GM19238 (cell line): Measurements from ENCODE around the gene HTR1D.

Experiments used
- DNase-seq: peaks from one replicate; pipeline ENCODE4 v3.0.0; 2011; ENCODE audit warnings: low spot score; ENCODE audit not compliant: insufficient read length

The HTR1D gene

GRCh38 chr1:23187637-23188036 is 29.7 kb downstream of the HTR1D start:
- no peak for DNase-seq

- no peak for DNase-seq
Observed at GRCh38 chr1:23185381-23185780, 31.9 kb downstream of the HTR1D start.

DNA sequence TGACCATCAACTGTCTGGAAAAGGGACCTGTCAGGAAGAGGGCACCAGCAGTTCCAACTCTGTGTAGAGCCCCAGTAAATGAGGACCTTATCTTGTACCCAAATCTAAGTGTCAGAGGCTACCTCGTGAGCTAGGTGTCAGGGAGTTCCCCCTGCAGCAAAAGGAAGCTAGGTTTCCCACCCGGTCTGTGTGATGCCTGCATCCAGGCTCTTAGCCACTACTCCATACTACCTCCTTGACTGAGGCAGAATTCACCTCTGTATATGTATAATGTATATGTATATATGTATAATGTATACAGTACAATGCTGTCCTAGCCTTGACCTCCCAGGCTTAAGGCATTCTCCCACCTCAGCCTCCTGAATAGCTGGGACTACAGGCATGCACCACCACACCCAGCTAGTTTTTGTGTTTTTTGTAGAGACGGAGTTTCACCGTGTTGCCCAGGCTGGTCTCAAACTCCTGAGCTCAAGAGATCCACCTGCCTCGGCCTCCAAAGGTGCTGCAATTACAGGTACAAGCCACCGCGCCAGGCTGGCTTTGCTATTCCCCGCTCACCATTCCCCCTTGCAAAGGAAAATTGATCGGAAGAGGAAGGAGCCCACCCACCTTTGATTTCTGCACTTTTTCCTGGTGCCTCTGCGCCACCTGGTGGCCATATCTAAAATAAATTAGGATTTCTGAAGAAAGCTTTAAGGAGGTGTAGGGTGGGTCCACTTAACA is 32.9 kb downstream of the HTR1D start:
- peak; percentile 29 for DNase-seq

DNA sequence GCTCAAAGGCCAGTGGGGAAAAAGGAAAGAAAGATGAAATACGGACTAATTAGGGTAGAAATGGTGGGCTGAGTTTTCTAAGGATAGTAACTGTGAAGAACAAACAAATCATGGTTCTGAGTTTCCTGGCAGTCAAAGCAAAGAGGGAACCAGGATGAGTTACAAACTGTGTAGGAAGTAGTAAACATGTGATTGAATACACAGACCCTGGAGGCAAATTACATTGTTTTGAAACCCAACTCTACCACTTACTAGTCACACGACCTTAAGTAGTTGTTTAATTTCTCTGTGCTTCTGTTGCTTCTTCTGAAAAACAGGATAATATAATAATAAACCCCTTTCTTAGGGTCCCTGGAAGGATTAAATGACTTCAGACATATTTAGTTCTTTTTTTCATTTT is 37.4 kb downstream of the HTR1D start:
- DNase-seq = no peak

DNA sequence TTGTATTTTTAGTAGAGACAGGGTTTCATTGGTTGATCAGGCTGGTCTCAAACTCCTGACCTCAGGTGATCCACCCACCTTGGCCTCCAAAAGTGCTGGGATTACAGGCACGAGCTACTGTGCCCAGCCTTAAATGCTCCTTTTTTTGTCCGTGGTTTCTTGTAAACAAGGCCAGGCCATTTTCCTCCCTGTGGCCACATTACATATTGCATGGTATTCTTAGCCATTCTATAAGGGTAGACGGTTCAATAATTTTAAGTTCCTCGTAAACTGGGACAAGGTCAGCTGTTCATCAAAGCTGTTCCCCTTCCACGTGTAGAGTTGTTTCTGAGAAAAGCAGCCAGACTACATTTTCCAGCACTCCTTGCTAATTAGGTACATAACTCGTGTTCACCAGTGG is 38.4 kb downstream of the HTR1D start:
- DNase-seq = no peak

- no peak for DNase-seq
Observed at GRCh38 chr1:23178414-23178813, 38.9 kb downstream of the HTR1D start.

DNA sequence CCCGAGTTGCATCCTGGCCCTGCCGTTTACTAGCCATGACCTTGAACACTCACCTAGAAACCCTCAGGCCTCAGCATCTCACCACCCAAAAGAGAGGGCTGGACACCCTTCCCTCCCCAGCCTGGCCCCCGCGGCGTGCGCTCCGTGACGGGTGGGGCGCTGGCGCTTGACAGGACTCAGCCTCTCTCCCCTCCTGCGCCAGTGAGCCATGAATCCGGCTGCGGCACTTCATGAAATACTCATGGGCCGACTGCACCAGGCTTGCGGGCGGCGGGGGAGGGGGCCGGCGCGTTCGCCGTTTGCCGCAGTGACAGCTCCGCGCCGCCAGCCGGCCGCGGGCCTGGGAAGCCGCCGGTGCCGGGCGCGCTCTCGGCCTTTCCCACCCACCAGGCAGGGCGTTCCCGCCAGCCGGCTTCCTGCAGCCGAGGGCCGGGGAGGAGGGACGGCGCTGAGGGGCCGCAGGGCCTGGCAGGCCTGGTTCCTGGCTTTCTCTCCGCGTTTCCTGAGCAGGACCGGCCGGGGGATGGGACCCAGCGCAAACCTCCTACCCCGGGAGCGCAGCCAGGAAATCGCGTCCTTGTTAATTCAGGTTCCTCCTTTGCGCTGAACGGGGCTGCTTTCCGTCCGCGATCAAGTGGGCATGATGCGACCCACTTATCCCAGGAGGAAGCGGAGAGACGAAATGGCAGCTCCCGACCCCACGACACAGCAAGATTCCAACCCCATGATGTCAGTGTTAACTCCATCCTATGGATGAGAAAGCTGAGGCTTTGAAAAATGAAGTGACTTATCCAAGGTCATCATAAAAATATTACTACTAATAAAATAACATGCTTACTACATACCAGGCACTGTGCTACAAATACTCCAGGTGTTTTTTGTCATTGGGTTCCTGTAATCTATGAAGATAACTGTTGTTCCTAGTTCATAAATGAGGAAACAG is 39.6 kb downstream of the HTR1D start:
- DNase-seq = peak; percentile 86

GRCh38 chr1:23177031-23177430 is 40.3 kb downstream of the HTR1D start:
- DNase-seq = no peak

DNA sequence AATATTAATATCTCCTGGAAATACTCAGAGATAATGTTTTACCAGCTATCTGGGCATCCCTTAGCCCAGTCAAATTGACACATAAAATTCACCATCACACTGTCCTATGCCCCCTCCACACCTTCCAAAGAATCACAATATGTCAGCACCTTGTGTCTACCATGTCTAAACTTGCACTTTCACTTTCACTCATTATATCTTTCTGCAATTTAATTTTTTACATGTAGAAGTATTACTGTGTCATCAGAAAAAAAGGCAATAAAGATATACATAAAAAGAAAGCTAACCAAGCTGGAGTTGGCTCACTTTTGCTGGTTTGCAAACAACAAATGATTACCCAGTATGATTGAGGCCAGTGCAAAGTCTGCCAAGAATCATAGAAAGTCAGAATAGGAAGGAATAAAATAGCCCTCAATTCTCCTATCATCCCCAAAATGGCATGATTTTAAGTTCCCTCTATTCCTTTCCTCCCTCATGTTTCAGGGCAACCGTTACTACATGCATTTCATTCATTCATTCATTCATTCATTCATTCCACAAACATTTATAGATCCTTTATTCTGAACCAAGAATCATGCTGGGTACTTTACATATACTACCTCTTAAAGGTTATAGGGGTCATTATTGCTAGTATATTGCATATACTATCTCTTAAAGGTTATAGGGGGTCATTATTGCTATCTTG is 42.7 kb downstream of the HTR1D start:
- no peak for DNase-seq

DNA sequence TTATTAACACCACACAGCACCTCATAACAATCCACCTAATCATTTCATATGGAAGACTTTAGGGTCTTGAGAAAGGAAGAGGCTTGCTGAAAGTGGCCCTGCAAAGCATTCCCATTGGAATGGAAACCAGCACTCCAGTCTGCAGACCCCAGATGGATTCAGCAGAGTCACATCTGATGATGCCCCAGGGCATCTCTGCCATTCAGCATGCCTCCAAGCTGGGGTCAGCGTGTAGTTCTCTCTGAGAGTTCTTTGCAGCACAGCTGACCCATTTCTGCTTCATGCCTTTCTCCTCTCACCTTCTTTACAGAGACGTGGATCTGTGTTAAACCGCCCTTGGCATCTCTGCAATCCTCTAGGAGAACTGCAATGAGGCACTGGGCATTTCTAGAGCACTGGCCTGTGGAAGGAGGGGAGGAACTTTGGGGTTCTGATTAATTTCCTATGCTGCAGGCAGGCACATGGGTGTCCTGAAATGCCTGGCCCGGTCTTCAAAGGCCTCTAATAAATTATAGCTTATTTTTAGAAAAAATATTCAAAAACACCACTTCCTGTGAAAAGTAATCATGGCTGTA is 46.0 kb downstream of the HTR1D start:
- DNase-seq = no peak

- DNase-seq = no peak
Observed at GRCh38 chr1:23169727-23170335, 47.5 kb downstream of the HTR1D start.

DNA sequence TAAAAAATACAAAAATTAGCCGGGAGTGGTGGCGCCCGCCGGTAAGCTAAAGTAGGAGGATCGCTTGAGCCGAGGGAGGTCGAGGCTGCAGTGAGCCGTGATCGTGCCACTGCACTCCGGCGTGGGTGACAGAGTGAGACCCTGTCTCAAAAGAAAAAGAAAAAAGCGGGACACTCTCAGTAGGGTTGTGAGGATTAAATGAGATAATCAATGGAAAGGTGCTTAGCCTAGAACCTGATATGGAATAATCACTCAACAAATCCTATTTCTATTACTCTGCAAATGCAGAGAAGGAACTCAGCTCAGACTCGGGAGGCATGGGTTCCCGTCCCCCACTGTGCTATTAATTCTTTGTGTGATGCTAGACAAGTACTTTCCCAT is 48.1 kb downstream of the HTR1D start:
- DNase-seq = no peak

DNA sequence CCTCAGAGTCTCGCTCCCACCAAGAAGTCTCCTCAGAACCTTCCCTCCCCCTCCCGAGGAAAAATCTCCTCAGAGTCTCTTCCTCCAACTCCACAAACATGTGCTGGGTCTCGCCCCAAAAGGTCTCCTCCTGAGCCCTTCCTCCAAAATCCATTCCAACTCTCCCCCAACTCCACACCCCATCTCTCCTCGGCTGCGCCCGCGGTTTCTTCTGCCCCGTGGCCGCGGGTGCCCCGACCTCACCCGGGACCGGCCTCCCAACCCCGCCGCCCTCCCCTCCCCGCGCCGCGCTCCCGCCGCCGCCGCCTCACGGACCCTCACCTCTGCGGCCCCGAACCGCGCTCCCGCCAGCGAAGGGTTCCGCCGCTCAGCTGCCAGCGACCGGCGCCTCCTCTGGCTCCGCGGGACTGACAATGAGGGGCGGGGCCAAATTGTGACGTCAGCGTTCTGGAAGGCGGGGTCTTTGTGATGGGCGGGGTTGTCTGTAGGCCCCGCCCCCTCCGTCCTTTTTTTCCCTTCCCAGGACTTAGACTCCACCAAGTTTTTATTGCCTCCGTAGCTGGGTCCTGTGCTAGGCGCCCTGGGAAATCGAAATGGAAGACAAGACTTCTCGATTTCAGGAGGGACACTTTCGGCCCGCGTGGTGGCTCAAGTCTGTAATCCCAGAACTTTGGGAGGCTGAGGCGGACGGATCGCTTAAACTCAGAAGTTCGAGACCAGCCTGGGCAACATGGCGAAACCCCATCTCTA is 48.7 kb downstream of the HTR1D start, which contains the start of gene LUZP1:
LUZP1 (minus strand) TSS at position 412 of the 750 bp plus-strand sequence.
- DNase-seq = peak; percentile 79

- peak; percentile 51 for DNase-seq
Observed at GRCh38 chr1:23168079-23168444, 49.2 kb downstream of the HTR1D start.

GRCh38 chr1:23167353-23168078 is 49.8 kb downstream of the HTR1D start:
- DNase-seq = peak; percentile 43

DNA sequence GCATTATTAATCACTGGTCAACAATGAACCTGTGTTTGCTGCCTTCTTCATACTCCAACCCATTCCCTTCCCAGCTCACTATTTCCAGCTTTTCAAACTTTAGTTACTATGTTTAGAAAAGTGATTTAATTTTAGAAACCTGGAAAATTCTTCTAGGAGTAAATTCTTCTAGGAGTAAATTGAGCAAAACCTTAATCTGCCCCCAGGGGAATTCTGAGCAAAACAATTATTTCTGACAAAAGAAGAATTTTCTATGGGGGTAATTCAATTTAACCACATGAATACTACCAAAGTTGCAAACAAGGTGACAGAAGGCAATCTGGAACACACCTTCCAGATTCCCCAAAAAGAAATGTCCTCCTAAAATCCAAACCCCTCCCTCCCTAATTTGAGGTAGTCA is 50.4 kb downstream of the HTR1D start:
- no peak for DNase-seq

- DNase-seq = no peak
Observed at GRCh38 chr1:23163395-23163794, 53.9 kb downstream of the HTR1D start.

DNA sequence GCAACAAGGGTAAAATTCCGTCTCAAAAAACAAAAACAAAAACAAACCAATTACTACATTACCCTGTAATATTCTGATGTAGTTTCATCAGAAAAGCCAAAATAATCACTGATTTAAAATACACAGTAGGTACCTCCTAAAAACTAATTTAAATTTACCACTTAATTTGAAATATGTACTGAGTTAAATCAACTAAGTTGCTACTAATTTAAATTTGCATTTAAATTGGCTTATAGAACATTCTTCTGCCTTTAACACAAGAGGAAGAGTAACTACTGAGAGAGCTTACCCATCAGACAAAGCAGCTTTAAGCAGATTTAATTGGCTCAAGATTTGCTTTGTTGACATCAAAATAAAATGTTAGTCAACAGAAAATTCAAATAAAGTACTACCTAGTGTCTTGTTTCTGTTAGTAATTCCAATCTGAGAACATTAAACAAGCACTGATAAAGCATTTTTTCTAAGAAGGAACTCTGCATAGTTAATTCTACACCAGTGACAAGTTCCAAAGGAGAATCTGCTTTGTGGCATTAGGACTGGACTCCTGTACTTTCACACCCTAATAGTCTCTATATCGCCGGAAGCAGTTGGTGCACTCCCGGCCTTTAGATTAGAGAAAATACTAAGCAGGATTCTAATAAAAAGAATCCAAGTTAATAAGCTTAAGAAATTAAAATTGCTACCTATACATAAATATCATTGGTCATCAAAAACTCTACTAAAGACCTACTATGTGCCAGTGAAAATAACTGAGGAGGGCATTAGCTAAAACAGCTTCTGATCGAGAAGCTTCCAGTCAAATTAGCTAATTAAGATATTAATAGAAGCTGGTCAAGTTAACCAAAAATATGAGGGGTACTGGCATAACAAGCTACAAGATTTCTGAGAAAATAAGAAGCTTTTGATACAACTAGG is 57.1 kb downstream of the HTR1D start:
- no peak for DNase-seq

DNA sequence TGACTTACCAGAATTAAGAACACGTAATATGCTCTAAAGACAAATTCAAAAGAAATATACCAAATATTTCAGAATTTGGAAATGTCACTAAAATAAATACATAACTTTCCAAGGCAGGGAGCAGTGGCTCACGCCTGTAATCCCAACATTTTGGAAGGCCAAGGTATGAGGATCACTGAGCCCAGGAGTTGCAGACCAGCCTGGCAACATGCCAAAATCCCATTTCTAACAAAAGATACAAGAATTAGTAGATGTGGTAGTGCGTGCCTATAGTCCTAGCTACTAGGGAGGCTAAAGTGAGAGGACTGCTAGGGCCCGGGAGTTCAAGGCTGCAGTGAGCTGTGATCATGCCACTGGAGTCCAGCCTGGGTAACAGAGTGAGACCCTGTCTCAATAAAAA is 60.4 kb downstream of the HTR1D start:
- DNase-seq = no peak
